IPS-20b (cell line): ENCODE results near the gene LAMTOR3.

ENCODE experiments used
- H3K27ac ChIP-seq: one replicate; pipeline ENCODE4 v1.5.1; 2013; ENCODE audit warnings: low read length
- H3K27me3 ChIP-seq: 2 replicates; pipeline ENCODE4 v1.6.1; 2013; ENCODE audit warnings: mild to moderate bottlenecking, low read length, inconsistent platforms; ENCODE audit not compliant: insufficient read depth
- H3K36me3 ChIP-seq: 2 replicates; pipeline ENCODE4 v1.6.1; 2013; ENCODE audit warnings: low read depth, mild to moderate bottlenecking, inconsistent platforms, low read length, moderate library complexity; ENCODE audit not compliant: insufficient read depth
- H3K4me1 ChIP-seq: 2 replicates; pipeline ENCODE4 v1.6.1; 2013; ENCODE audit warnings: mild to moderate bottlenecking, control low read depth, inconsistent platforms, low read length, moderate library complexity; ENCODE audit not compliant: insufficient read depth
- H3K4me3 ChIP-seq: 2 replicates; pipeline ENCODE4 v1.5.1; 2013; ENCODE audit warnings: mild to moderate bottlenecking, low read length, inconsistent platforms
- H3K9ac ChIP-seq: 2 replicates; pipeline ENCODE4 v1.6.1; 2013; ENCODE audit warnings: low read depth, mild to moderate bottlenecking, inconsistent platforms, low read length, moderate library complexity
- H3K9me3 ChIP-seq: 2 replicates; pipeline ENCODE4 v1.6.1; 2013; ENCODE audit warnings: mild to moderate bottlenecking, low read depth, low read length, inconsistent platforms; ENCODE audit not compliant: insufficient read depth

LAMTOR3 gene

GRCh38 chr4:99860521-99860920 lies 33.7 kb downstream of the LAMTOR3 start:
- Histone ChIP-seq H3K9ac (no peak overlapping the region), H3K4me3 (no peak overlapping the region), H3K9me3 (no peaks in the 10 kb centered on the region), H3K27ac (no peak overlapping the region), H3K4me1 (no peaks in the 10 kb centered on the region; the same call in 1 of the 2 replicates), H3K36me3 (no peaks in the 10 kb centered on the region), H3K27me3 (no peaks in the 10 kb centered on the region)

GRCh38 chr4:99859618-99860017 lies 34.6 kb downstream of the LAMTOR3 start:
- H3K9ac ChIP-seq, result no peak overlapping the region

DNA sequence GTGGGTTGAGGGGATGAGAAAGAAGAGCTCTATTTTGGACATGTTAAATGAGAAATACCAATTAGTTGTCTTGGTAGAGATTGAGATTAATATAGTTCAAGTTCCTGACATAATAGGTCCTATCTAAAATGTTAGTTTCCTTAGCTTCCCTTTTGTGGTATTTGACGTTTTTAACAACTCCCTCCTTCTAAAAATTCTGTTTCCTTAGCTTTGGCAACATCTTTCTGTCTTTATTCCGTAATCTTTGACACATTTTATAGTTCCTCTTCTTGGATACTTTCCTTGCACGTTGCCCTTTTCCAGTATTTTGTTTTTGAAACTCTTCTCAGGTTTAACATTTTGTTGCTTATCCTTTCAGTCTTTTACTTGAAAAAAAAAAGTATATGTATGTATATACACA lies 36.9 kb downstream of the LAMTOR3 start:
- Histone ChIP-seq H3K9me3 (no peaks in the 10 kb centered on the region), H3K9ac (no peak overlapping the region), H3K27me3 (no peaks in the 10 kb centered on the region), H3K36me3 (no peaks in the 10 kb centered on the region), H3K4me3 (no peak overlapping the region), H3K4me1 (no peaks in the 10 kb centered on the region; the same call in 1 of the 2 replicates), H3K27ac (no peak overlapping the region)

More at GRCh38 chr4:99859618-99860017, 34.6 kb downstream of the LAMTOR3 start:
- Histone ChIP-seq H3K4me1 (no peaks in the 10 kb centered on the region; the same call in 1 of the 2 replicates), H3K4me3 (no peak overlapping the region), H3K9me3 (no peaks in the 10 kb centered on the region), H3K36me3 (no peaks in the 10 kb centered on the region), H3K27ac (no peak overlapping the region), H3K27me3 (no peaks in the 10 kb centered on the region)

DNA sequence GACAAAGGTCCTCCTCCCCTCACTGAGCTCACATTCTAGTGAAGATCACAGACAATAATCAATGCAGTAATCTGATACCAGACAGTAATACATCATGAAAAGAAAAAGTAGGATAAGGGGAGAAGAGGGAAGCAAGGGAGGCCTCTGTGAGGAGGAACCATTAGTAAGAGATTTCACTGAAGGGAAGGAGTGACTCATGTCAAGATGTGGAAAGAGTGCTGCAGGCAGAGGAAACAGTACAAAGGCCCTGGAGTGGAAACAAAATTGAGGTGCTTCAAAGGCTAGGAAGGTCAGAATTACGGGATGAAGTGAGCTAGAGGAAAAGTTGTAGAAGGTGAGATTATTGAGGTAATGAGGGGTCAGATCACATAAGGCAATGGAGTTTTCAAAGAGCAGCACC lies 38.1 kb downstream of the LAMTOR3 start:
- H3K27ac ChIP-seq, result no peak overlapping the region
- H3K27me3 ChIP-seq, result no peaks in the 10 kb centered on the region
- H3K4me3 ChIP-seq, result no peak overlapping the region
- no peaks in the 10 kb centered on the region for H3K9me3 ChIP-seq
- H3K36me3 ChIP-seq, result no peaks in the 10 kb centered on the region
- no peaks in the 10 kb centered on the region; the same call in 1 of the 2 replicates for H3K4me1 ChIP-seq
- no peak overlapping the region for H3K9ac ChIP-seq

DNA sequence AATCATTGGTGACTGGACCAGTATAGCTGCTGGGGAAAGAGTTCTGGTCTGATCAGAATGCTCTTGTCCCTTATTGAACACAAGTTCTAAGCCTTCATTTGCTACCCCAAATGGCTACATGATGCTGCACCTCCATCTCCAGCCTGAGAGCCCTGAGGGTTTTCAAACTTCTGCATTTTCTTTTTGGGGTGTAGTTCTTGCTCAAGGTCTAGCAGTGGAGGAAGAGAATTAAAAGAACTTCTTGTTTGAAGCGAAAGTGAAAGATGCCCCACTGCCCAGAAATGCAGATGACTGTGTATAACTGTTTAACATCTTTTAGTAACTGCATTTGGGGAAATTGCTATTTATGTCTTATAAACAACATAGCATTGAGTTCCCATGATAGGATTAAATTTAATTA lies 38.5 kb downstream of the LAMTOR3 start:
- Histone ChIP-seq H3K9ac (no peak overlapping the region), H3K4me3 (no peak overlapping the region), H3K27me3 (no peaks in the 10 kb centered on the region), H3K4me1 (no peaks in the 10 kb centered on the region), H3K36me3 (no peaks in the 10 kb centered on the region), H3K27ac (no peak overlapping the region), H3K9me3 (no peaks in the 10 kb centered on the region)

DNA sequence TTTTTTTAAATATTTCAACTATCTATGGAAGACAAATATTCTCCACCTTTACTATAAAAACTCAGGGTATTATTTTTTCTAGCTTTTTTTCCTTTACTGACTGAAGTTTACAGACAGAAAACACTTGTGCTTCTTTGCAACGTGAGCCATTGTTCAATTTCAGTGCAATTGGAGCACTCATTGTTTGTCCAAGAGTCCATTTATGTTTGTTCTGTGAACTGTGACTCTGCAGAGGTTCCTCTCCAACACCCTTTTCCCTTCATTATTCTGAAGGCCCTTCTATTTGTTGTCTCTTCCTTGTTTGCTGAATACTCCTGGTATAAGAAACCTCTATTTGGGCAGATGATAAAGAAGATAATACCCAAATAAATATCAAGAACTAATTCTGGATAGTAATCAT lies 40.2 kb downstream of the LAMTOR3 start:
- Histone ChIP-seq H3K4me1 (no peaks in the 10 kb centered on the region), H3K27ac (no peak overlapping the region), H3K9me3 (no peaks in the 10 kb centered on the region), H3K27me3 (no peaks in the 10 kb centered on the region), H3K9ac (no peak overlapping the region), H3K4me3 (no peak overlapping the region), H3K36me3 (no peaks in the 10 kb centered on the region)

GRCh38 chr4:99853190-99853589 lies 41.0 kb downstream of the LAMTOR3 start:
- Histone ChIP-seq H3K9ac (no peak overlapping the region), H3K4me1 (no peaks in the 10 kb centered on the region), H3K27ac (no peak overlapping the region), H3K36me3 (no peaks in the 10 kb centered on the region), H3K9me3 (no peaks in the 10 kb centered on the region), H3K4me3 (no peak overlapping the region), H3K27me3 (no peaks in the 10 kb centered on the region)

DNA sequence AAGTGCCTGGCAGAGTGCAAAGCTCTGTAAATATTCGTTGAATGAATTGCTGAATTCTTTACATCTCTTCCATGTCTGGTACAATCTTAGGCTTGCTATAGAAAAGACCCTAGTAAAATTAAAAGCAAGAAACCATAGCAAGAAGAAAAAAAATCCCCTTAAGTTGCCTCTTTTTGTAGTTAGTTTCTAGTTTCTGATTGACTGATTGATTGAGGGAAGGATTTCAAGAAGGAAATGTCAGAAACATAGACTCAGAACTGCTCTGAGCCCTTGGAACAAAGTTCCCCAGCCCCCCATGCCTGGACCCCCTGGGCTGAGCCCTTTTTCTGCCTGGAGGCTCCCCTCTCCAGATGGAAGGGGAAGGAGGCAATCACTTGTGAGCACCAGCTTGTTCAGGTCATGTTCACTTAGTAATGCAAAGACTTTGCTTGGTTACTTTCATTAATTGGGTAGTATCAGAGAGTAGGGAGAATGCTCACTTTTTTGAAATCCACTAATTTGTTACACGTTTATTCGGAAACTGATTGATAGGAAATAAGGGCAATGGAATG lies 42.0 kb downstream of the LAMTOR3 start:
- Histone ChIP-seq H3K9ac (no peak overlapping the region), H3K9me3 (no peaks in the 10 kb centered on the region), H3K36me3 (no peaks in the 10 kb centered on the region), H3K4me3 (no peak overlapping the region), H3K27me3 (no peaks in the 10 kb centered on the region), H3K27ac (no peak overlapping the region), H3K4me1 (no peaks in the 10 kb centered on the region)

DNA sequence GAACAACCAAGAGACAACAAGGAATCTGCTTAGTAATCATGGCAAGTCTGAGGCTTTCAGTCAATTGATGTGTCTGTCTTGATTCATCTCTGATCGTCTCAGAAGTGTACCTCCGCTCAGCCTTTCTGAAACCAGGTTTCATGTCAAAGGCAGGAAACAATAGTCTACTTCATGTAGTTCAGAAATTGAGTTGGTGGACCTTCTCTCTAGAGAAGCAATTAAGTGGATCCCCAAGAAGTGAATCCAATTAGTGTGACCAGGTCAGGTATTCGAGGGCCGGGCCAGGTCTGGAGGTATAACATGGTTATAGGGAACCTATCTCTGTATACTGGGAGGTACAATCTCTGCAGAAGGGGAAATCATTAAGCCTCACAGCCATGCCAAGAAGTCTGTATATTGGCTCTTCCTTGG lies 45.6 kb downstream of the LAMTOR3 start:
- Histone ChIP-seq H3K27me3 (no peaks in the 10 kb centered on the region), H3K27ac (no peak overlapping the region), H3K4me3 (no peak overlapping the region), H3K4me1 (no peaks in the 10 kb centered on the region), H3K36me3 (no peaks in the 10 kb centered on the region), H3K9ac (no peak overlapping the region), H3K9me3 (no peaks in the 10 kb centered on the region)

DNA sequence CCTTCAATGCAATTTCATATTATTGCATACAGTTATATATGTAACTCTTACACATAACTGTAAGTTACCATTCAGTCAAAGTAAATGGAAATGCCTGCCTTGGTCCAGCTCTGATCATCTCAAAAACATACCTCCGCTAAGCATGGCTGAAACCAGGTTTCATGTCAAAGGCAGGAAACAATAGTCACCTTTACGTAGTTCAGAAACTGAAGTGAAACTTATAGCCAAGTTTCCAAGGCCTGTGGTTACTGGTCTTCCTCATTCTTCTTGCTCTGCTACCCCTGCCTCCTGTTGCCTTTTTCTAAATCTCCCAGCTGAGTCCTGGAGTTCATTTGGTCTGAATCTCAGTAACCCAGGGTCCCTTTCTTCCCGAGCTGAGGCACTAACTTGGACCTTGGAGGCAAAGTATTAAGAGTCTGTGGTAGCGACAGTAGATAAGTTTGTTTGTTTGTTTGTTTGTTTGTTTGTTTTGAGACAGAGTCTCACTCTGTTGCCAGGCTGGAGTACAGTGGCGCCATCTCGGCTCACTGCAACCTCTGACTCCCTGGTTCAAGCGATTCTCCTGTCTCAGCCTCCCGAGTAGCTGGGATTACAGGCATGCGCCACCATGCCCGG lies 46.8 kb downstream of the LAMTOR3 start:
- no peak overlapping the region for H3K9ac ChIP-seq

GRCh38 chr4:99846891-99847290 lies 47.3 kb downstream of the LAMTOR3 start:
- no peak overlapping the region for H3K4me3 ChIP-seq
- no peak overlapping the region for H3K27ac ChIP-seq
- no peaks in the 10 kb centered on the region for H3K27me3 ChIP-seq
- H3K9me3 ChIP-seq, result no peaks in the 10 kb centered on the region
- H3K9ac ChIP-seq, result no peak overlapping the region
- no peaks in the 10 kb centered on the region for H3K4me1 ChIP-seq
- no peaks in the 10 kb centered on the region for H3K36me3 ChIP-seq

More for the DNA sequence above, 46.8 kb downstream of the LAMTOR3 start:
- no peaks in the 10 kb centered on the region for H3K9me3 ChIP-seq
- H3K4me3 ChIP-seq, result no peak overlapping the region
- H3K4me1 ChIP-seq, result no peaks in the 10 kb centered on the region
- H3K36me3 ChIP-seq, result no peaks in the 10 kb centered on the region
- no peak overlapping the region for H3K27ac ChIP-seq
- H3K27me3 ChIP-seq, result no peaks in the 10 kb centered on the region

GRCh38 chr4:99845708-99846469 lies 48.3 kb downstream of the LAMTOR3 start:
- Histone ChIP-seq H3K4me3 (no peak overlapping the region), H3K9ac (no peak overlapping the region), H3K36me3 (no peaks in the 10 kb centered on the region), H3K27ac (no peak overlapping the region), H3K4me1 (no peaks in the 10 kb centered on the region), H3K27me3 (no peaks in the 10 kb centered on the region), H3K9me3 (no peaks in the 10 kb centered on the region)
